ENCODE measurements around the gene UGT1A8. TPM values are rescaled to one million over a fixed set of nuclear protein-coding genes. Genes with fewer than 3 reads are reported as not detected.

Gene UGT1A8
- total RNA-seq, 1 experiment from 2014 or later, result not detected

DNA sequence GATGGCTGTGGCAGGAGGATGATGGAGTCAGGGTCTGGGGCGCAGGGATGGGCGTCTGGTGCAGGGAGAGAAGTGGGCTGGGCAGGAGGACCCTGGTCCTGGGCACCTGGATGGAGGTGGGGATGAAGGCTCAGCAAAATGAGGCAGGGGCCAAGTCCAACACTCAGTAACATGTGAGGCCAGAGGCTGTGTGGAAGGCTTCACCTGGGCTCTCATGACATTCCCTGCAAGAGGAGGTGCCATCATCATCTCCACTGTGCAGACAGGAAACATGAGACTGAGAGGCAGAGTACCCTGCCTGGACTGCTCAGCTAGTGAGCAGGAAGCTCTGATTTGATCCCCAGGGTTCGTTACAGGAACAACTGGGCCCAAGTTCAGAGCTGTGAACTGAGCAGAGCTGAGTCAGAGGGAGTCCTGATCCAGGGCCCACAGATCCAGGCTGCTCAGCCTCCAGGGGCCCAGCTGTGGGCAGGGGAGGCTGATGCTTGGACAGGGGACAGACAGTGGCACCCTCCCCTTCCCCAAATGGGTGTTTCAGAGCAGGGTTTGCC is 200.0 kb downstream of the UGT1A8 start:
- Mint-ChIP-seq H3K27ac (ENCODE audit: unreplicated experiment) (no peak overlapping the region), H3K4me1 (ENCODE audit: low read depth, unreplicated experiment) (no peaks in the 10 kb centered on the region), H3K4me3 (ENCODE audit: low read depth, unreplicated experiment) (no peak overlapping the region), H3K9me3 (ENCODE audit: low read depth, unreplicated experiment) (no peaks in the 10 kb centered on the region), H3K27me3 (ENCODE audit: unreplicated experiment) (peaks cover 24% of the 10 kb centered on the region), H3K36me3 (ENCODE audit: insufficient read depth, unreplicated experiment) (peaks cover 5% of the 10 kb centered on the region)
- DNase-seq, result no peak
- BruUV-seq (replicated peaks), result no TSS peak
- CTCF ChIA-PET, result no interaction called here
- intact Hi-C loops (cut with micrococcal nuclease; ENCODE audit: unreplicated experiment), result no loop called here
- no peak for TF ChIP-seq CTCF (IDR thresholded peaks at IDR 0.05; ENCODE audit: unreplicated experiment)

GRCh38 chr2:233817995-233818638 is 200.7 kb downstream of the UGT1A8 start:
- no peaks in the 10 kb centered on the region for H3K9me3 Mint-ChIP-seq (ENCODE audit: low read depth, unreplicated experiment)
- no peak for TF ChIP-seq CTCF (IDR thresholded peaks at IDR 0.05; ENCODE audit: unreplicated experiment)
- H3K4me1 Mint-ChIP-seq (ENCODE audit: low read depth, unreplicated experiment), result no peaks in the 10 kb centered on the region
- no peak overlapping the region for H3K4me3 Mint-ChIP-seq (ENCODE audit: low read depth, unreplicated experiment)
- intact Hi-C loops (cut with micrococcal nuclease; ENCODE audit: unreplicated experiment), result no loop called here
- CTCF ChIA-PET, result no interaction called here
- no TSS peak for BruUV-seq (replicated peaks)
- no peak for DNase-seq
- H3K27me3 Mint-ChIP-seq (ENCODE audit: unreplicated experiment), result peaks cover 20% of the 10 kb centered on the region
- H3K36me3 Mint-ChIP-seq (ENCODE audit: insufficient read depth, unreplicated experiment), result peaks cover 5% of the 10 kb centered on the region
- H3K27ac Mint-ChIP-seq (ENCODE audit: unreplicated experiment), result no peak overlapping the region

DNA sequence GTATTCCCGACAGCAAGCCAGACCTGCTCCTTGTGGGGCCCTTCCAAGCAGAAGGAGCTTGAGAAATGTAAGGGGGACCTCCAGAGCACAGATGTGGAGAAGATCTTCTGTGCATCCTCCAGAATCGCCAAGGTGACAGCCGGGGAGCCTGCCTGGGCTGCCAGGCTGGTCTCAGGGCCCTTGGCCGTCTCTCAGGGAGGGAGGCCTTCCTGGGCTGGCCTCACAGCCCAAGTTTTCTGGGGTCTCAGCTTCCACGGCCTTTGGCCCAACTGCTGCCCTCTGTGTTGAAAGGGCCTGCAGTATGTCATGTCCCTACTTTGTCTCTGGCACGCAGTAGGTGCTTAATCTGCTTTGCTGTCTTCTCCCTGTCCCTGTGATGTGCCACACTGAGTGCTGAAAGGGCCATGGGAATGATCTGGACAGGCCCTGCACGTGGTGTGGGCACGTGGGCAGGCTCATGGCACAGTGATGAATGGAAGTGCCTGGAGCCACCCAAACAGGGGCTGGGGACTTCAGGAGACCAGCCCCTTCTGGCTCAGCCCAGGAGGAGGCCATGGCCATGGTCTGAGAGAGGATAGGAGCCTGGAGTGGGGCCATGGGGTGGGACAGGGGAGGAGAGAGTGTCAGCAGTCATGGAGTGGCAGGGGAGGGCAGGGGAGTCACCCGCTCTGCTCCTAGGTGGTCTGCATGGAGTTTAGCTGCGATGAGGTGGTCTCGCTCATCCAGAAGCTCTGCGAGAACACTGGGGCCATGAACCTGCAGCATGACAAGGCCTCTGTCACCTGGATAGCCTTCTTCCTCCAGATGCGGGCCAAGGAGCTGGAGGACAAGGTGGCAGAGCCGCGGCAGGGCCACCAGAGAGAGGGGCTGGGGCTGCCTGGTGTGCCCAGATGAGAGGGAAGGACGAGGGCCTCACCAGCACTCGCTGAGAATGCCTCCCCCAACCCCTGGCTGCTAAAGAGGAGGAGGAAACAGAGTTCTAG is 201.5 kb downstream of the UGT1A8 start:
- H3K9me3 Mint-ChIP-seq (ENCODE audit: low read depth, unreplicated experiment), result no peaks in the 10 kb centered on the region
- no peak for TF ChIP-seq CTCF (IDR thresholded peaks at IDR 0.05; ENCODE audit: unreplicated experiment)
- H3K27me3 Mint-ChIP-seq (ENCODE audit: unreplicated experiment), result peaks cover 20% of the 10 kb centered on the region
- intact Hi-C loops (cut with micrococcal nuclease; ENCODE audit: unreplicated experiment), result no loop called here
- H3K4me3 Mint-ChIP-seq (ENCODE audit: low read depth, unreplicated experiment), result no peak overlapping the region
- no peak overlapping the region for H3K27ac Mint-ChIP-seq (ENCODE audit: unreplicated experiment)
- H3K4me1 Mint-ChIP-seq (ENCODE audit: low read depth, unreplicated experiment), result no peaks in the 10 kb centered on the region
- BruUV-seq (replicated peaks), result no TSS peak
- CTCF ChIA-PET, result no interaction called here
- H3K36me3 Mint-ChIP-seq (ENCODE audit: insufficient read depth, unreplicated experiment), result peaks cover 5% of the 10 kb centered on the region
- DNase-seq, result no peak

GRCh38 chr2:233819884-233820773 is 202.7 kb downstream of the UGT1A8 start:
- Mint-ChIP-seq H3K4me1 (ENCODE audit: low read depth, unreplicated experiment) (no peaks in the 10 kb centered on the region), H3K27me3 (ENCODE audit: unreplicated experiment) (peaks cover 20% of the 10 kb centered on the region), H3K9me3 (ENCODE audit: low read depth, unreplicated experiment) (no peaks in the 10 kb centered on the region), H3K27ac (ENCODE audit: unreplicated experiment) (no peak overlapping the region), H3K4me3 (ENCODE audit: low read depth, unreplicated experiment) (no peak overlapping the region), H3K36me3 (ENCODE audit: insufficient read depth, unreplicated experiment) (peaks cover 5% of the 10 kb centered on the region)
- no TSS peak for BruUV-seq (replicated peaks)
- CTCF ChIA-PET, result interaction anchor here (1.3 kb wide), 1 partner anchor 12 kb away, joined by 4 read pairs; no protein-coding TSS in a partner anchor
- no peak for DNase-seq
- intact Hi-C loops (cut with micrococcal nuclease; ENCODE audit: unreplicated experiment), result no loop called here
- no peak for TF ChIP-seq CTCF (IDR thresholded peaks at IDR 0.05; ENCODE audit: unreplicated experiment)
